HG03280 (cell line): Measurements from ENCODE around the gene LRRIQ4.

Source experiments
- ATAC-seq: cut with Tn5 transposase; IDR thresholded peaks from one replicate; pipeline ENCODE4 v1.9.1; 2021; ENCODE audit warnings: mild to moderate bottlenecking, moderate library complexity; ENCODE audit not compliant: unreplicated experiment

Gene LRRIQ4

DNA sequence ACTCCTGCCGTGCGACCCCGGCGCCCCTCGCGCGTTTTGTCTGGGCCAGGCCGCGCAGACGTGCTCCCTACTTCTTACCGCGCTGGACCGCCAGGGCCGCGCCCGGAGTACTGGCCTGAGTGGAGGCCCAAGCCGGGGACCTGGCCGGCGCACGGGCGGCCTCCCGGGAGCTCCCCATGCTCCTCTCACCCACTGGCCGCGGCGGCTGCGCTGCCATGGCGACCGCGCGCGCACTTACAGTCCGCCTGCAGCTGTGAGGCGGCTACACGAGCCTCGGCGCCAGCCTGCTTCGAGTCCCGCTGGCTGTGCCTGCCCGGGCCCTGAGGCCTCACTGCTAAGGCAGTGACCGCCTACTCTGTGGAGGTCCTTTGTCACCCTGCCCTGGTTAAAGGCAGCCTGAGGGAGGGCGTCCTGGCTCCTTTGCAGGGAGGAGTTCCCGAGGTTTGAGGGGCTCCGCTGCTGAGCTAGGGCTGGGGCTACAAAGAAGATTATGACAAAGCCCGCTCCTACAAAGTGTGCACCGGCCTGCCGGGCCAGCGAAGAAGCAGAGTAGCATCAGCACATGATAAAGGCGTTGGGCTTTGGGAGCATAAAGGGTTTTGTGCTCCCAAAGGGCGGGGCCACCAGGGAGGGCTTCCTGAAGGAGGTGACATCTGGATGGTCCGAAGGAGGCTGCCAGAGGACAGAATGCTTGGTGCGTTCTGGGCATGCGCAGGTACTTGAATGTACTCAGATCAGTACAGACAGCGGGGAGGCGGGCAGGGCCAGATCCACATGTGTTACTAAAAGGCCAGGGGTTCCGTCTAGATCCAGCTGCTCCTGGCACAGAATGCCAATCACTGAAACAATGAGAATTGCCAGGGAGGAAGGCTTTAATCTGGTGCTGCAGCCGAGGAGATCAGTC lies at the start of gene LRRIQ4, which contains the start of gene LRRC34:
LRRIQ4 (plus strand) TSS at position 539 of the 904 bp plus-strand sequence. CDS start 9,052 bp downstream, outside the sequence.
LRRC34 (minus strand) TSS at position 573 of the 904 bp plus-strand sequence; CDS start at position 217, 356 bp downstream.
- ATAC-seq, result peak; percentile 68

DNA sequence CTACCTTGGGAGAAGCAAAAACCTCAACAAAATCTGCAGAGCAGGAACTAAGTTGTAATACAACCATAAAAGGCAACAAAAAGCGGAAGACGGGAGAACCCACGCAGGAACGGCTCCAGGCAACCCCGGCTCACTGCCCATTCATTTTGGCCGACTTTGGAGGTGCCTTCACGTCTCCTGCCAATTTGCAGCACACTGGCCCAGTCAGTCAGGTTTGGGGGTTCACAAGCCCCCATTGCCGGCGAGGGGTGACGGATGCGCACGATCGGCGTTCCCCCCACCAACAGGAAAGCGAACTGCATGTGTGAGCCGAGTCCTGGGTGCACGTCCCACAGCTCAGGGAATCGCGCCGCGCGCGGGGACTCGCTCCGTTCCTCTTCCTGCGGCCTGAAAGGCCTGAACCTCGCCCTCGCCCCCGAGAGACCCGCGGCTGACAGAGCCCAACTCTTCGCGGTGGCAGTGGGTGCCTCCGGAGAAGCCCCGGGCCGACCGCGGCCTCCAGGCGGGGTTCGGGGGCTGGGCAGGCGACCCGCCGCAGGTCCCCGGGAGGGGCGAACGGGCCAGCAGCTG lies 48.3 kb upstream of the LRRIQ4 start:
- ATAC-seq, result peak; percentile 27

DNA sequence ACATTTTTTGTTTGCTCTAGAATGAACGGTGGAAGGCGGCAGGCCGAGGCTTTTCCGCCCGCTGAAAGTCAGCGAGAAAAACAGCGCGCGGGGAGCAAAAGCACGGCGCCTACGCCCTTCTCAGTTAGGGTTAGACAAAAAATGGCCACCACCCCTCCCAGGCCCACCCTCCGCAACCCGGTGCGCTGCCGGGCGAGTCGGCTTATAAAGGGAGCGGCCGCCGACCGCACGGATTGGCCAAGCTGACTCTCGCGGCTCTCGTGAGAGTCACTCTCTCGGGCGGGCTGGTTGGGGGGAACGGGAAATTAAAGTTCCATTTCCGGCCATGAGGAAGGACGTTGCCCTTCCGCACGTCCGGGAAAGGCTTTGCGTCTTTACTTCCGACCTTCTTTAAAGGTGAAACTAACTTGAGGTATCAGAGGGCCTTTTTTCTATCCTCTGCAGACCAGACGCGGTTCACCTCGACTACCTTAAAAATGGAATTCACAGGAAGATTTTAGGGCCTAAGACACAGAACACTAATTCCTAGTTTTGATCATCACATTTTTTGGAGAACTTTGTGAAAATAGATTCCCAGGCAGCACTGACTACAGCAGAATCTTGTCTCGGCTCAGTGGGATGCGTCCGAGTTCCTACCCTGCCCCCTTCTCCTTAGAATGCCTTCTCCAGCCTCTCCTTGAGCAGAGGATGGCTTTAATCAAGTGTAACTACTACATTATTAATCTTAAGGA lies 47.6 kb upstream of the LRRIQ4 start, which contains the start of gene TERC:
TERC (minus strand) TSS at position 179 of the 731 bp plus-strand sequence.
- peak; percentile 70 for ATAC-seq

DNA sequence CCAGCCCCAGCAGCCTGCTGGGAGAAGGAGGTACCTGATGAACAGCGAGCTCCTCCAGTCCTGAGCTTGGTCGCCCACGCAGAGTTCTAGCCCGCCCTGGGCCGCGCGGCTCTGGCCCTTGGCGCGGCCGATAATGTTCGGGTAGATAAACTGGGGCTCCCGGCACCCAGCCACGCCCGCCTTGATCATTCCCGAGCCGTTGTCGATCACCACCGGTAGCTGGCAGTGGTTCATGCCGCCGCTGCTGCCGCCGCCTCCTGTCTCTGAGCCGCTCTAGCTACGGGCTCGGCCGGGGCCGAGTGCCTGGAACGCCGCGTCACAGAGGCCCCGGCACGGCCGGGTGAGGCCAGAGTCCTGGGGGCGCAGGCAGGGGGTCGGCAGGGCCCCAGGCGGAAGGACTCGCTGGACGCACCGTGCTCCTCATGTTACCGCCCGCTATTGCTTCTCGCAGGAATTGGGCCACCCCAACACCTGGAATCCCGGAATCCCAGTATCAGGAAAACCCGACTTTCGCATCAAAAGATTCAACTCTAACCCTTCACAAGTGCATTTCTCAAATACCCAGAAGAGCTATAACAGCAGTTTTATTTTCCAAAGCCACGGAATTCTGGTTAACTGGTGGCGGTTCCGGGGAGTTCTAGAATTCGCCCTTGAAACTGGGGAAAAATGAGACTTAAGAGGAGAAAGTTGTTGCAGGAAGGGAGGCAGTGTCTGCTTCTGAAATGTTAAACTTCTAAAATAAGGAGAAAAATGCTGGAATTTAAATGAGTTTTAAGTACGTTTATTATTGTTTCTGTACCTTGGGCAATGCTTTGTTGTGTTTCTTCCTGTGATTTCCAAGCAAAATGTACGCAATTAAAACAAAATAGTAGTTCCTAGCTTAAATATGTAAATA lies 43.1 kb upstream of the LRRIQ4 start, which contains the start of gene ACTRT3:
ACTRT3 (minus strand) TSS at position 275 of the 895 bp plus-strand sequence; CDS start at position 234, 41 bp downstream.
- peak; percentile 21 for ATAC-seq

DNA sequence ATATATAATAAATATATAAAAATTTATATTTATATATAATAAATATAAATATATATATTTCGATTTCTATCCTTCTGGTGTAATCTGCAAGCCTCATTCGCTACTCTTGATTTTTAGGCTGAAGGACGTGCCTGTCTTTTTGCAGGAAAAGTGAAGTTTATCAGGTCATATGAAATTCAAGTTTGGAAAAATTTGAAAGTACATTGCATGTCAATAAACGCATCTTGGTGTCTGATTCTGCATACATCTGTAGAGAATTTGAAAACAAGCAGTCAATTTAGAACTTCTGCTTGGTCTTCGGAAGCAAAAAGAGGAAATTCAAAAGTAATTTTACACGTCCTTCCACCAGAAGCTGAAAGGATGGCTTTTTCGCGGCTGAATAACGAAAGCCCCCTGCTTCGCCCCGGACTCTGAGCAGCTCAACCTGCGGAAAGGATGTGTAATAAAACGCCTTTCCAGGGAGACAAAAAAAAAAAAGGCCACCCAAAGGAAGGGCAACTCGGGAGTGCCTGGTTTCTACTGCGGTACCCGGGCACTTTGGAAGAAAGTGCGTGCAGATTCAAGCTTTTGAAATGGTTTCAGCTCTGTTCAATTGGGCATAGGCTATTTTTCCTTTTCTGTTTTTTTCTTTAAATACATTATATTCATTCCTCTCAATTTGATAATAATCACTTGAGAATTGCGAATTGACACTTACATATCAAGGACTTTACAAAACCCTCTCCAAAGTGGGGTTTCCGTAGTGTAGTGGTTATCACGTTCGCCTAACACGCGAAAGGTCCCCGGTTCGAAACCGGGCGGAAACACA lies 41.0 kb upstream of the LRRIQ4 start:
- peak; percentile 13 for ATAC-seq

DNA sequence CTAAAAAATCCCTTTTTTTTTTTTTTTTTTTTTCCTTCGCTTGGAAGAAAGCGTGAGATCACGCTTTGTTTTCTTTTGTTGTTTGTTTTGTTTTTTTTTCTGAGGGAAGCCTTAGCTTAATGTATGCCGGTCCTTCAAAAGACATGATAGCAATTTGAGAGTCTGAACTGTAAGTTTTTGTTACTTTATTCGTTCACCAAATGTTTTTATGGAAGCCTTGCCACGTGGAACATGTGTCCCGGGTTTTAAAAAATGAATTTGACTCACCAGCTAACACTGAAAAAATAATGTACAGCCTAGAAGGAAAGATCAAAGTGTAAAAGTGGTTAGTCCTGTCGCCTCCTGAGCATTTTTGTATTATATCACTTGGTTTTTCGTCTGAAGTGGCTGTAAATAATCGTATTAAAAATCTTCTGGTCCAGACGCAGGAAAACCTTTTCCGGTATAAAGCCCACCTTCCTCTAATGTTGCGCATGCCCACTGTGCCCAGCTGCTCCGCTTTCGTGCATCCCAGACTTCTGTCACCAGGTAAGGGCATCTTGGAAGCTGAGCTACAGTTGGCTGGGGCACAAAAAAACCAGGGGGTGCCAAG lies 40.3 kb upstream of the LRRIQ4 start:
- peak; percentile 12 for ATAC-seq

DNA sequence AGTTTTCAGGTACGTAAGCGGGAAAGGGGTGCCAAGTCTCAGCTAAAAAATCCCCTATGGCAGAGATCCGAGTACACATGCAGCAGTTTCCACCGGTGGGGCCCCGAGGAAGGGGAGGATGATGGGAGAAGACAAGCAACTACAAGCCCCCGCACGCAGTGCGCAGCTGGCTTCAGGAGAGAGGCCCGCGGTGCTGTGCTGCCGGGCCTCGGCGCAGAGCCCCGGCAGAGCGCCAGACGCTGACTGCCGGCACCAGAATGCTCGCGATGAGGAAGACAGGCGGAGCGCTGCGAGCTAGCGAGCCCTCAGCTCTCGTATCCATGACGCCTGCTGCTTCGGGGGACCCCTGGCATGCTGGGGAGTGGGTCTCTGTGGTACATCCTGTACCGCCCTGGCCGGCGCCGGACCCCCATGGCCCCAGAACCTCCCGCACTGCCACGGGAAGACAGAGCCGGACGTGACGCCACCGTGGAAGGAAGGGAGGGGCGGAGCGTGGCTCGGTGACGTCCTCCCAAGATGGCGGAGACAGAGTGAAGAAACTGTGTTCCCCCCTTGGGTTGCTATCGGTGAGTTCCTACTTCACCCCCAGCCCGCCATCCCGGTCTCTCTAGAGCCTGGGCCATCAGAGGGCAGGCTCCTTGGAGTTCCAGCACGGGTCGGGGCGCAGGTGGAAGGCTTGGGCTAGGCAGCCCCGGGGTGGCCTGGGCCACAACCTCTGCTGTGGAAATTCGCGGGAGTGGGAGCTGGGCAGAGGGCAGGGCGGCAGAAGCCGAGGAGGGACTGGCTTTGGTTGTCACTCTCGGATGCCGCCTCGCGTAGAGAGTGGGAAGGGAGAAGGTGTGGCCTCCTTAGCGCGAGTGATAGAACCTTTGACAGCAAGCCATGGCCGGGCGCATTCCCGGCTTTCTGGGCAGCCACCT lies 39.5 kb upstream of the LRRIQ4 start, which contains the start of gene MYNN:
MYNN (plus strand) TSS at position 500 of the 920 bp plus-strand sequence. CDS start 900 bp downstream, outside the sequence.
- ATAC-seq, result peak; percentile 83

DNA sequence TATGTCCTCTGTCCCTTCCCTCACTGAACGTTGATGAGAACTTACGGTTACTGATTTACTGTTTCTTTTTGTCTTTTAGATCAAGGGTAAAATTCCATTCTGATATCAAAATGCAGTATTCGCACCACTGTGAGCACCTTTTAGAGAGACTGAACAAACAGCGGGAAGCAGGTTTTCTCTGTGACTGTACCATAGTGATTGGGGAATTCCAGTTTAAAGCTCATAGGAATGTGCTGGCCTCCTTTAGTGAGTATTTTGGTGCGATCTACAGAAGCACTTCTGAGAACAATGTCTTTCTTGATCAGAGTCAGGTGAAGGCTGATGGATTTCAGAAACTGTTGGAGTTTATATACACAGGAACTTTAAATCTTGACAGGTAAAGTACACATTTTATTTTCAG lies 38.5 kb upstream of the LRRIQ4 start:
- no peak for ATAC-seq

DNA sequence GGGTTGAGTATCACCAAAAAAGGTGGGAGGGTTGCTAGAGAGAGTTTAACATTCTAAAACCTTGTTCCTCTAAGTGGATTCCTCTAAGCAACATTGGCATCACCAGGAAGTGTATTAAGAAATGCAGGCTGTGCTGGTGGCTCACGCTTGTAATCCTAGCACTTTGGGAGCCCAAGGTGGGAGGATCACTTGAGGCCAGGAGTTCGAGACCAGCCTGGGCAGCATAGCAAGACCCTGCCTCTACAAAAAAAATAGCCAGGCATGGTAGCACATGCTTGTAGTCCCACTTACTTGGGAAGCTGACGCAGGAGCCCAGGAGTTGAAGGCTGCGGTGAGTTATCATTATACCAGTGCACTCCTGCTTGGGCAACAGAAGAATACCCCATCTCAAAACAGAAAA lies 34.8 kb upstream of the LRRIQ4 start:
- ATAC-seq, result no peak

DNA sequence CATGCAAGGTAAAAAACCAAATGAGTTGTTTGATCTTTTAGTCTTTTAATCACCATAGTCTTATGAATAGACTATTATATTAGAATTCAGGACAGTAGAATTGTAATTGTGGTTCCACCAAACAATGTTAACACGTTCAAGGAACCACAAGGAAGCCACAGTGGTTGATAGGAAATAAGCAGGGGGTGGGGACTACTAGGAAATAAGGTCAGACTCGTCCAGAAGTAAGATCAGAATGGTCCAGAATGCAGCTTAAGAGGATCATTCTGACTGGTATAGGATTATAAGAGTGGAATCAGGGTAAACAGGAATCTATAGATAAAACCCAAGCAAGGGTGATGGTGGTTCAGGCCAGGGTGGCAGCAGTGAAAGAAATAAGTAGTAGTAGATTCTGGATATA lies 31.9 kb upstream of the LRRIQ4 start:
- ATAC-seq, result no peak

DNA sequence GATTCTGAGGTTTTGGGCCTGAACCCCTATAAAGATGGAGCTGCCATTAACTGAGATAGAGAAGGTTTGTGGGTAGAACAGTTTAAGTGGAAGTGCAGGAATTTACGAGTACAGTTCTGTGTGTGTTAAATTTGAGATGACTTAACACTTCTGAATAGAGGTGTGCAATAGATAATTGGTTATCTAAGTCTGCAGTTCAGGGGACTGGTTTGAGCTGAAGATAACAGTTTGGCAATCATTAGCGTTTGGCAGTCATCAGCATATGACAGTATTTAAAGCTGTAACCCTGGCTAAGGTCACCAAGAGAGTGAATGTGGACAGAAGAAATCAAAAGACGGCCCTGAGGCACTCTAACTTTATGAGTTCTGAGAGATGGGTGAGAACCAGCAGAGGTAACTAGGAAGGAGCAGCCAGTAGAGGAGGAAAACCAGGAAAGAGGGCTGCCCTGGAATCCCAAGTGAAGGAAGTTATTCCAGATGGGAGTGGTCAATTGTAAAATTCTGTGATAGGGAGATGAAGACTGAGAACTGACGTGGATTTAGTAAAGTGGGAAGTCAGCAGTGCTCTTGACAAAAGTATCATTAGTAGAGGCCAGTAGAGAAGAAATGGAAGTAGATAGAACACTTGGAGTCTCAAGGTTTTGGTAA lies 31.3 kb upstream of the LRRIQ4 start:
- no peak for ATAC-seq

DNA sequence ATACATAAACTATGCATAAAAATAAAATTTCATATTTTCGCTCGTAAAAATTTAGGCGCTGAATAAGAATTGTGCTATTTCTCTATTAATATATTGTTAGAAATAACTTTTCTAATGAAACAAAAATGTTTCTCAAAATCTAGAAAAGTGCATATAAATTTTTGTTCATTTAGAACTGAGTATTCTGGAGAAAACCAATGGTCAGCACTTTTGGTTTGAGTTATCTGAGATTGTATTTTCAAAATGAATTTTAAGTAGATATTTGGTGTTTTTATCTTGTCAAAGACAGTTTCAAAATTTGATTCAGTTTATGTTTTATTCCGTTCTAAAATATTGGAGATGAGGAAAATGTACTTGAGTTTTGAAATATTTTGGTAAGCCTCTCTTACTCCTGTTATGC lies 25.6 kb upstream of the LRRIQ4 start:
- ATAC-seq, result no peak

DNA sequence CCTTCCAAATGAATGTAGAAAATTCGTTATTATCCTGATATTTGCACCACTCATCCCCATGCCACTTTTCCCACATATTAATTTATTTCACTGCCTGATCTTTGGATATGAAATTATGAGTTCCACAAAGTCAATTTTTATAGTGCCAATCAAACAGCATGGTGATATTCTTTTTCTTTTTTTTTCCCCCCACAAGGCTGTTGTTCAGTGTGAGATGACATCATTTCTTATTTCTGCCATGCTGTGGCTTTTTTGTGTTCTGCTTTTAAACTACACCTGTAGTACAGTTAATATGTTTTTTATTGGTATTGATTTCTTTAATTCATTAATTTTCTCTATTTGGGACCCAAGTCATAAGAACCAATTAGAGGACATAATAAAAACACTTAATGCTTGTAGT lies 24.9 kb upstream of the LRRIQ4 start:
- ATAC-seq, result no peak

DNA sequence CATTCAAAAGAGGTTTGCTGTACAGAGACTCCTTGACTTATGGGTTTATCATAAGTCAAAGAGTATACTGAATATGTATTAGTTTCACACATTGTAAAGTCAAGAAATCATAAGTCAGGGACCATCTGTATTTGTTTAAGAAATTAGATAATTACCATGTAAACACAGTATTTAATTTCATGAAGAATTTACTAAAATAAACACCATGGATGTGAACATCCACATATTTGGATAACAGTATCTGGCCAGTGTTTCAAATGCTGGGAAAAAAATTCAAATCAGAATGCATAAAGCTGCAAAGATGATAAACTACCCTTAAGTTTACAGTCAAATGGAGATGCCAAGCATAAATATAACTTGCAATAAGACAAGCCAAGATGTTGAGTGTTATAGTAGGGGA lies 22.5 kb upstream of the LRRIQ4 start:
- ATAC-seq, result no peak

DNA sequence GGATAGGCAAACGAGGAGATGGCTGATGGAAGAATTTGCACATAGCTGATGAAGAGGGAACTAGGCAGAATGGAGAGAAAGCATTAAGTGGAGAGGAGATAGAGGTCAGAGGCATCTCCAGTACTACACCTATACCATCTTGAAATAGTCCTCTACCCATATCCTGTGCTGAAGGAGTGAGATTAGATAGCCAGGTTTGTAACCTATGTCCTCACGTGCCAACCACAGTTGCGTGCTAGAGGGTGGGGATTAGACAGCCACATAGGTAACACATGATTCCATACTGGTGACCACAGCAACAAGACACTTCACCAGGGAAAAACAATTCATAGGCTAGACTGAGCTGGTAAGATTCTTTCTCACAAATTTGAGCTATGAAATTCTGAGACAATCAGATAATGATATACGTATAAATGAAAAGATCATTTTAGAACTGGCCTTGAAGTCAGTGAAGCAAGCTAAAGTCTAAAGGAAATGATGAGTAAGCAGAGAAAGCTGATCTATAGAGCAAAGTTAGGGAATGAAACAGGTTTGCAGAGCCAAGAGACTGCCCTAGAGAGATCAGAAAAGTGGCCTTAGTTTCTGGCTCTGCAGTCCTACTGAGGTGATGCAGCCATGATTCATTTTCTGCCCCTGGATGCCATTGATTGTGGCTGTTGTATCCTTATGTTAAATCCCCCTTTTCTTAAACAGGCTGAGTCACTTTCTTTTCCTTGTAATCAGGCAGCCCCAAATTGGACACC lies 21.8 kb upstream of the LRRIQ4 start:
- no peak for ATAC-seq

DNA sequence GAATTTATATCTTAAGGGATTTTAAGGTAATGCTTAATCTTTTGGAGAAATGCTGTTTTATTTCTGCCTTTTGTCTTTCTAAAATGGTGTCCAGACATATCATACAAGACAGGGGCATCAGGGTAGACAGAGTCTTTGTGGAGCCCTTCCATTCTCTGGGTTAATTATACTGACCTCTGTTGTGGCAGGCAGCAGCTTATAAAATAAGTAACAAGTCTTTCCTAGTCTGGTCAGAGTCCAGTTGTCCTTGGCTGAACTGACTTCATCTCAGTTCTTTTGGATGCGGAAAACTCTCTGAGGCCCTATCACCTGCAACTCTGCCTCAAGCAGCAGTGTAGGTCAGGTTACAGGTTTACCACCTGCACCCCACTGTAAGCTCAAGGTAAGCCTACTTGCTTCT lies 20.3 kb upstream of the LRRIQ4 start:
- ATAC-seq, result no peak

DNA sequence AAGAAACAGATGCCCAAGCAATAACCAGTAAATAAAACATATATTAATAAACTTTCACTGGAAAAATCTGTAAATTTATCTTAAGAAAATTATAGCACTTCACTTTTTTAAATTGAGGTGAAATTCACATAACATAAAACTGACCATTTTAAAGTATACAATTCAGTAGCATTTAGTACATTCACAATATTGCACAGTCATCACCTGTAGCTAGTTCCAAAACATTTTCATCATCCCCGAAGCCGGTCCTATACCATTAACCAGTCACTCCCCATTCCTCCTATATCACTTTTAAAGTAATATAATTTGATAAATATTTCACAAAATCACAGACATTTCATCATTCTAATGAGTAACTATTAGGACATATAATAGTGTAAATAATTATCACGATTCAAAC lies 8.0 kb upstream of the LRRIQ4 start:
- no peak for ATAC-seq
